ENCODE measurements around the gene LDLRAD3. TPM values are rescaled to one million over a fixed set of nuclear protein-coding genes. Genes with fewer than 3 reads are reported as not detected.

LDLRAD3 gene
- polyA plus RNA-seq, 3 donors = 22.7 to 25.5 (median 23.5) TPM

DNA sequence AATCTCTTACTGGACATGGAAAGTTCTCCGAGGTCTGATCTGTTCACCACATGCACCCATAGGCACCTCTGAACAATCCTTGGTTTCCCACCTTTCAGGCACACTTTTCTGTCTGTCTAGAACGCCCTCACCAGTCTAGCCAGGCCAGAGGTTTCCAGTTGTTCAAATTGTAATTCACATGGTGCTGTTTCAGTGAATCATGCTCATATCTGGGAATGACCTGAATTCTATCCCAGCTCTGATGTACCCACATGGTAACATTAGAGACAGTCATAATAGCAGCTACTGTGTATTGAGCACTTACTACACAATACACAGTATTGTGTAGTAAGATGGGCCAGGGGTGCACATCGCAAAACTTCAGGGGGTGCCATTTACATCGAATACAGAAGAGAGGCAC is 207.1 kb downstream of the LDLRAD3 start:
- no peak for DNase-seq (ENCODE audit: low read depth in 3 of 3, low spot score in 2 of 3)

DNA sequence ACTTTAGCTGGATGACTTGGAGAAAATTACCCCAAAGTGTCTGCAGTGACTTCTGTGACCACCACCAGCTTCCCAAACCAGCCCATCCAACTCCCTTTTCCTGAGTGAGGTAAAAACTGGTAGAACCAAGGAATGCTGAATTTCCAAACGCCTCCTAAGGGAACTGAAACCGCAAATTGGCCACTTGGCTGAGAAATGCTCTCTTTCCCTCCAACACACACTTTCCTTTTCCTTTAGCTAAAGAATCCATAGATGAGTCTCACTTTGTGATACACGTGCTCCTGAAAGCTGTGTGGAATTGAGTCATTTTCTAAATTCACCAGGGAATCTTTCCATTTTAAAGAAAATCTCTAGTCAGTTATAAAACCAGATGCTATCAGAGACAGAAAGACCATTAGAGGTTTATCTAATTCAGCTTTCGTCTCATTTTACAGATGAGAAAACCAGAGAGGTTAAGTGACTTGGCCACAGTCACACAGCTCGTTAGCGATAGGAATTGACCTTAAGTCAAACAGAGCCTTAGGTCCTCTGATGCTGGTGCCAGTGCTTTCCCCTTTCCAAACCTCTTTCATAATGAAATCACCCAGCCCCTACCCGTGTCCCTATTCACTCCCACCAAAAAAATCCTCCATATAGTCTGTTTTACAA is 208.2 kb downstream of the LDLRAD3 start:
- no peak for DNase-seq (ENCODE audit: low read depth in 3 of 3, low spot score in 2 of 3)

GRCh38 chr11:36153551-36153950 is 209.7 kb downstream of the LDLRAD3 start:
- no peak for DNase-seq (ENCODE audit: low read depth in 3 of 3, low spot score in 2 of 3)

DNA sequence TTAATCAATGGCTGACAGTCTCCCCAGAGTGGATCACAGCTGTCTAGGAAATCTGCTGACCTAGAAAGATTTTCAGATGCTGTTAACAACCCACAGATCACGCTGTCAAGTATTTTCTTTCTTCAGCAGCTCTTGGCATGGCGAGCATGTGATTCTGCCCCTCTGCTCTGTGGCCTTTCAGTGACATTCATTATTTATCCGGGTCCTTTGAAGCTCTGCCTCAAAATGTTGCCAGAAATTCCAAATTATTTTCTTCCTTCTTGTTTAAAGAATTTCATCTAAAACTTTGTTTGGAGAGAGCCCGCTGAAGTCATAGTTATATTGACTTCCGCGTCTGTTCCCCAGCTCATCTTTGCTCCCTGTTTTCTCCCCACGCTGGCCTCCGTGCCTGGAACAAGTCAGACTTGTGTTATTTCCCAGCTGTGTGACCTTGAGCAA is 211.3 kb downstream of the LDLRAD3 start:
- no peak for DNase-seq (ENCODE audit: low read depth in 3 of 3, low spot score in 2 of 3)

DNA sequence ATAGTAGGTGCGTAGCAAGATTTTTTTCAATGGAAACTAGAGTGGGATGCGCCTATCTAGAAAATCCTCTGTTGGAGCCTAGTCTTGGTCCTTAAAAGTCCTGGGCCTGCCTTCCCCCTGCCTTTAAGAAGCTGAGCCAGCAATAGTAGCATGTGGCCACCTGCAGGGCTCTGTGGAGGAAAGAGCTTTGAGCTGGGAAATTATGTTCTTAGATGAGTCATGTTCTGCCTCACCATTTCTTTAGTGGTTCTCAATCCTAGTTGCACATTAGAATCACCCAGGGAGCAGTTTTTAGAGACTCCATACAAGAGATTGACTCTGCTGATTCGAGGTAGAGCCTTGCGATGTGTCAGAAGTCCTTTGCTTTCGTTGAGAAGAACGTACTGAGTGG is 211.9 kb downstream of the LDLRAD3 start:
- no peak for DNase-seq (ENCODE audit: low read depth in 3 of 3, low spot score in 2 of 3)

DNA sequence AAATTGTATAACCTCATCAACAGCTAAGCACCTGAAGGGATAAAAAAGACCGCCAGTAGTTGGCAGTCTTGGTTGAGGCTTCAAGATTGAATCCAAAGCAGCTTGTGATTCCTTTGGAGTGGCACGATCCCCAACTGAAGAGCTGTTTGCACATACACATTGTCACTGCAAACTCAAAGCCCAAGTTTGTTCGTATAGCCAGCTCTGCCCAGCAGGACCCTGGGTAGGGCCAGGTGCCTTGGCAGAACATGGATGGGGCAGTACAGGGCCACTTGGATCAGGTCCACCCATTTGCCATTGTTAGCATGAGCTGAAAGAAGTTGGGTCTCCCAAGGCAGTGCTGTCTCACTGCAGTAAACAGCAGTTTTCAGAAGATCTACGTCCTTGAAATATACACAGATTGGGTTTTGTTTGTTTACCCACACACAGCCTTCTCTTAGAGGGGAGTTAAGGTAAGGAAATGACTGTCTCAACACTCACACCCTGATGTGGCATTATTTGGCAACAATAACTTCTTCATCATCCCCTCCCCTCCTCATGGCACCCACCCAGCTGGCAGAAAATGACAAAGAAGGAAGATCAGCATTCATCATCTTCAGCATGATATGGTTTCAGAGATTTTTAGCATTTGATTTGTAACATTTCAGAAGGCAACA is 212.4 kb downstream of the LDLRAD3 start:
- no peak for DNase-seq (ENCODE audit: low read depth in 3 of 3, low spot score in 2 of 3)

DNA sequence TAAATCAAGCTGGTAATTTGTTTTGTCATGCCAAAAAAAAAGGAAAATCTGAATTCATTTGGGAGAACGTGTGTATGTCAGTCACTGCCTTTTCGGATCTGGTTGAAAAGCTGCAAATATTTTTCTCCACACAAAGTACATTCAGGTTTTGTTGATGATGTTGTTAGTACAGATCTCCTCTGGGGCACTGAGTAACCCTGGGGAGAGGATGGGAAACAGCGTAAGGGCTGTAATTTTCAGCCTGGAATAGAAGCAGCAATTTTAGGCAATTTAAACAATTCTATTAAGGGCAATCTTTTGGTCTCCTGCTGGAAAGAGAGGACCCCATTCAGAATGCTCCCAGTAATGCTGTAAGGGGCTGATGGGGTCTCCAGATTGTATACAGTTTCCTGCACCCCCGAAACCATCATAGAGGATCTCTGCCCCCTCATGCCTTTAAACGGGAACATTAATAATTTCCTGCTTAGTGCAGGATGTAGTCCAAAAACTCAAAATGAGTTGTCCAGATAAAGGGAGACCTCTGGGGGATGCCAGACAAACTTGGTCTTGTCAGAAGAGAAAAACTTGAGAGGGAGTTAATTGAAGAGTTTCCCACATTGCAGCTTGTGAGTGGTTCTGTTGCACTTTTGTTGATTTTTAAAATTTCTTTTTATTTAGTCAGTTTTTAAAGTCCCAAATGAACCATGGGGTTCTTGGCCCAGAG is 213.1 kb downstream of the LDLRAD3 start:
- no peak for DNase-seq (ENCODE audit: low read depth in 3 of 3, low spot score in 2 of 3)

- DNase-seq (ENCODE audit: low read depth in 3 of 3, low spot score in 2 of 3) = no peak
These were observed 216.2 kb downstream of the LDLRAD3 start for GRCh38 chr11:36160091-36160490.

- no peak for DNase-seq (ENCODE audit: low read depth in 3 of 3, low spot score in 2 of 3)
These were observed 217.7 kb downstream of the LDLRAD3 start for GRCh38 chr11:36161572-36161971.

- no peak for DNase-seq (ENCODE audit: low read depth in 3 of 3, low spot score in 2 of 3)
These were observed 218.4 kb downstream of the LDLRAD3 start for GRCh38 chr11:36162006-36162882.

DNA sequence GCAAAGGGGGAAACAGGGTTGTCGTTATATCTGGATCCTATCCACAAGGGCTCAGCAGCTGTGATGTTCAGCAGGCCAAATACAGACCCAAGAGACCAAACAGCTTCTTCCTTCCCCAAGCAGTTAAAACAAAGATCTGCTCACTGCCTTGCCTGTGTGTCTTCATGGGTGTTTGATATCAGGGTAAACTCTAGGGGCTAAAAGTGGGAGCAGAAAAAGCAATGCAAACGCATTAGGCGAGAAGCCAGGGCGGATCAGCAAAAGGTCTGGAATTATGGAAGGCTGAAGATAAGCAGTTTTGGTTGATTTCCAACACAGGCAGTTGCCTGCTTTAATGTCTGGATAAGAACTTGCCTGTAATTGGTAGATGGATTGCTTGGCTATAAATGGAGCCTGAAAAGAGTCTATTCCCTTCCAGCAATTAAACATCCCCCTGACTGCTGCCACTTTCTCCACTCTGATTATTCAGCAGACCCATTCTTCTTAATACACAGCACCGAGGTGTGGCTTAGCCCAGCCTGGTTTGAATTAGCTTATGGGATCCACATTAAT is 219.1 kb downstream of the LDLRAD3 start:
- no peak for DNase-seq (ENCODE audit: low read depth in 3 of 3, low spot score in 2 of 3)

DNA sequence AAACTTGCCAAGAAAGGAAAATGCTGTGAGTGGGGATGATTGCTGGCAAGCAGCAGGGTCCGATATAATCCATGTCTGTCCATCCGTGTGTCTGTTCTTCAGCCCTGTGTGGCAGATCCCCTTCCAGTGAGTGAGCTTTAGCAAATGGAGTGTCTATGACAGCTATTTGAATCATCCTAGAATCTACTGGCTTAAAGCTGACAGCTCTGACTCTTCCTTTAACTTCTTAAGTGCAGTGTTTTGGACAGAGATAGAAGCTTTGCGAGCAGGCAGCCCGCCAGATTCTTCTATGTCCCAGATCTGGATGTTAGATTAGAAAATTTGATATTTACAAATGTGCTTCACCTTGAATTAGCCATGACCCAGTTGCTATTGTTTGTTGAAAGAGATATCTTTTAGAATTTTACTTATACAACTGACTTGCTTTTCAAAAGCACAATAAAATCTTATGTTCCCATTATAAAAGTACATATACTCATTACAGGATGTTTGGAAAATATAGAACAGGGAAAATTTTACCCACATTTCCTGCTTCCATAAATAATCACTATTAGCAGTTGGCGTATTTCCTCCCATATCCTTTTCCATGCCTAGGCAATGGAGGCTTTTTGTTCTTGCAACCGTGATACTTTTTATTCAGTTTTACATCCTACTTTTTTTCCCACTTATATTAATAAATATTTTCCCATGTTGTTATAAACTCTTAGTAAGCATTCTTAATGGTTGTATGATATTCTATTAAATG is 220.8 kb downstream of the LDLRAD3 start:
- no peak for DNase-seq (ENCODE audit: low read depth in 3 of 3, low spot score in 2 of 3)

- no peak for DNase-seq (ENCODE audit: low read depth in 3 of 3, low spot score in 2 of 3)
These were observed 221.9 kb downstream of the LDLRAD3 start for GRCh38 chr11:36165621-36166397.

DNA sequence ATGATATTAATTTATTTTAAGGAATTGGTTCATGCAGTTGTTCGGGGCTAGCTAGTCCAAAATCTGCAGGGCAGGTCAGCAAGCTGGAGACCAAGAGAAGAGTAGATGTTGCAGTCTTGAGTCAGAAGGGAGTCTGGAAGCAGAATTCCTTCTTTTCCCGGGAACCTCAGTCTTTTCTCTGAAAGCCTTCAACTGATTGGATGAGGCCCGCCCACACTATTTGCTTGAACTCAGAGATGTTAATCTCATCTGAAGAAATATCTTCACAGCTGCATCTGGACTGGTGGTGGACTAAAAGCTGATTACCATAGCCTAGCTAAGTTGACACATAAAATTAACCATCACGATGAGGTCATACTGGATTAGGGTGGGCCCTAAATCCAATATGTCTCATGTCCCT is 223.2 kb downstream of the LDLRAD3 start:
- DNase-seq (ENCODE audit: low read depth in 3 of 3, low spot score in 2 of 3) = no peak

GRCh38 chr11:36167729-36168128 is 223.9 kb downstream of the LDLRAD3 start:
- no peak for DNase-seq (ENCODE audit: low read depth in 3 of 3, low spot score in 2 of 3)

DNA sequence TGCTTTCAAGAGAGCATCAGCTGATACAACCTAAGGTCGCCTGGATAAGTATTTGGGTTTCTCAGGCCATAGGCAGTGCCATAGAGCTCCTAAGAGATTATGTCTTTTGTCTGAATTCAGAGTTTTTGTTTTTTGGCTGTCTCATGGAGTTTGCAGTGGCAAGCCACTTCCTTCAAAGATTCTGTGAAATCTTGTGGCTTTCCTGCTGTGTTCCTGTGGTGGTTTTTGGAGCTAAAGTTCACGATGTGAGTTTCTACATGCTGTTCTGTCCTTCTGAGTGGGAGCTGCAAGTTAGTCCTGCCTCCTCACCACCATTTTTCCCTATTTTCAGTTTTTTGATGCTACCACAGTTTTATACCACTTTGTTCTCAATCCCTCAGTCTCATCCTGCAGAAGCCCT is 234.0 kb downstream of the LDLRAD3 start:
- DNase-seq (ENCODE audit: low read depth in 3 of 3, low spot score in 2 of 3) = no peak

DNA sequence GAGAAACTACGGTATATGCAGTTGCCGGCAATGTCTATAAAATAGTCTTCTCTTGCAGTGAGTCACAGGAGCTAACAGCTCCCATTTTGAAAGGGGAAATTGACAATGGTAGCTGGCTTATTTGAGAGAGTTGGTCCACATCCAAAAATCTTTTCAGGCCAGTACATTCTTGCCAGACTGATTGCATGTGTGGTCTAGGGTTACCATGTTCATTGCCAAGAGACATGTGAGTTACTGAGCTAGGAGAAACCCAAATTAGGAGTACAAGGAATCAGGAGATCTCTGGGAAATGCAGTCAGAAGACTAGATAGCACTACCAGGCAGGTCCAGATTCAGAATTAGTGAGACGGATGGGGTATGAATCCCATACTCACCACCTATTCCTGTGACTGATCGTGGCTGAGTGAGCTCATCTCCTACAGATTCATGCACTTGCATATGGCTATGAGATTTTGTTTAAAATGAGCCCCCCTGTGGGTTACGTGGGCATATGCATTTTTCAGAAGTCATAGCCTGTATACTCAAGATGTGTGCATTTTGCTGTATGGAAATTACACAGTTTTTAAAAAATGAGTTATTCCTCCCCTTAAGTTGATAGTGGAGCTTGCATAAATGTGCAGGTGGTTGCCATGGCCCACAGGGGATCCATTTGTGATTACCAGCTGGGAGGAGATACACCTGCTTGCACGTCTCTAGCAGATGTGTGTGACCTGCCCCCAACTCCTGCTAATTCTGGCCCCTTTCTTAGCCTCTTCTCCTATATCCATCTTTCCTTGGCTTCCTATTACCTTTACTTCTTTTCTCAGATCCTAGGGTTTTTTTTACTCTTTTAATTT is 242.7 kb downstream of the LDLRAD3 start:
- DNase-seq (ENCODE audit: low read depth in 3 of 3, low spot score in 2 of 3) = no peak

GRCh38 chr11:36187622-36188021 is 243.8 kb downstream of the LDLRAD3 start:
- no peak for DNase-seq (ENCODE audit: low read depth in 3 of 3, low spot score in 2 of 3)

All from right renal cortex interstitium (tissue), 3 donors.